Mesenteric fat pad (tissue), 1 donor: ENCODE data around the gene PRSS22. TPM values are rescaled to one million over a fixed set of nuclear protein-coding genes. Genes with fewer than 3 reads are reported as not detected.

Experiments used
- DNase-seq: peaks from one replicate; pipeline ENCODE4 v3.0.0-alpha.2; 2020; ENCODE audit warnings: low spot score
- total RNA-seq: library from RNA; stranded (reverse); fragmentation: NEBNext Ultra II Directional; extraction: Animal tissue kit (Norgen Biotek cat#: 25700); gene quantifications from one replicate; pipeline ENCODE4 v1.2.1, GENCODE V29; 2021
- donor health status: DM: yes; HTN: yes; CAD: no.

The PRSS22 gene
- total RNA-seq, 1 donor from 2014 or later: not detected

- DNase-seq: peak; percentile 81
Measured at GRCh38 chr16:2817340-2818271, 40.4 kb downstream of the PRSS22 start.

GRCh38 chr16:2816751-2817339 is 41.1 kb downstream of the PRSS22 start, which contains the start of gene PRSS21:
TSS of gene PRSS21 (plus strand) at chr16:2817237. CDS start at chr16:2817269, 32 bp downstream.
- peak; percentile 24 for DNase-seq

GRCh38 chr16:2815299-2815771 is 42.6 kb downstream of the PRSS22 start:
- no peak for DNase-seq

- peak; percentile 85 for DNase-seq
Measured at GRCh38 chr16:2814551-2815298, 43.2 kb downstream of the PRSS22 start.

- DNase-seq: peak; percentile 79
Measured at GRCh38 chr16:2813771-2814221, 44.2 kb downstream of the PRSS22 start.

- peak; percentile 78 for DNase-seq
Measured at GRCh38 chr16:2811703-2812471, 46.1 kb downstream of the PRSS22 start.

- DNase-seq: peak; percentile 51
Measured at GRCh38 chr16:2810651-2811050, 47.3 kb downstream of the PRSS22 start.

GRCh38 chr16:2809149-2809760 is 48.7 kb downstream of the PRSS22 start:
- no peak for DNase-seq

GRCh38 chr16:2808181-2808580 is 49.8 kb downstream of the PRSS22 start:
- DNase-seq: no peak

- DNase-seq: no peak
Measured at GRCh38 chr16:2806286-2806685, 51.7 kb downstream of the PRSS22 start.

GRCh38 chr16:2804728-2805127 is 53.2 kb downstream of the PRSS22 start:
- no peak for DNase-seq

GRCh38 chr16:2803545-2804195 is 54.3 kb downstream of the PRSS22 start:
- DNase-seq: no peak

Other genes starting within 250 kb of the PRSS22 start
- 18.5 TPM for gene KCTD5, start 175.6 kb downstream of the PRSS22 start, total RNA-seq
- gene PRSS27, start 137.9 kb downstream of the PRSS22 start, total RNA-seq: 0.48 TPM
- gene SRRM2, start 105.5 kb downstream of the PRSS22 start, total RNA-seq: 505 TPM
- 212 TPM for gene ELOB, start 80.9 kb downstream of the PRSS22 start, total RNA-seq
- not detected for gene PRSS33, start 70.6 kb downstream of the PRSS22 start, total RNA-seq
- gene PRSS41, start 59.7 kb downstream of the PRSS22 start, total RNA-seq: not detected
- gene PRSS21, start 40.9 kb downstream of the PRSS22 start, total RNA-seq: not detected
- not detected for gene ZG16B, start 27.9 kb downstream of the PRSS22 start, total RNA-seq
- gene FLYWCH2, start 25.0 kb upstream of the PRSS22 start, total RNA-seq: 21.5 TPM
- gene FLYWCH1, start 53.8 kb upstream of the PRSS22 start, total RNA-seq: 32.0 TPM
- not detected for gene KREMEN2, start 106.1 kb upstream of the PRSS22 start, total RNA-seq
- gene PAQR4, start 111.2 kb upstream of the PRSS22 start, total RNA-seq: 4.5 TPM
- 0.58 TPM for gene PKMYT1, start 122.3 kb upstream of the PRSS22 start, total RNA-seq
- not detected for gene CLDN9, start 154.8 kb upstream of the PRSS22 start, total RNA-seq
- not detected for gene CLDN6, start 160.0 kb upstream of the PRSS22 start, total RNA-seq
- gene TNFRSF12A, start 162.2 kb upstream of the PRSS22 start, total RNA-seq: 84.8 TPM
- gene HCFC1R1, start 165.8 kb upstream of the PRSS22 start, total RNA-seq: 26.5 TPM
- gene THOC6, start 165.9 kb upstream of the PRSS22 start, total RNA-seq: 20.6 TPM
- not detected for gene BICDL2, start 178.8 kb upstream of the PRSS22 start, total RNA-seq
- 21.6 TPM for gene MMP25, start 188.4 kb upstream of the PRSS22 start, total RNA-seq
- 36.0 TPM for gene IL32, start 207.5 kb upstream of the PRSS22 start, total RNA-seq
- not detected for gene ZSCAN10, start 241.1 kb upstream of the PRSS22 start, total RNA-seq